Tibial artery (tissue), 4 donors: Measurements from ENCODE around the gene SVEP1.
A peak's percentile ranks its signal among the peaks of the same experiment; 100 is the strongest.

Experiments used
- DNase-seq, 2 donors: peaks; one replicate each; pipeline ENCODE4 v3.0.0-alpha.2; 2019
- H3K27ac ChIP-seq, 2 donors: fragments of 200-600 bp; sonication (generic) in 1 of 2; 1 replicate in 1 of 2; 2 replicates in 1 of 2; pipeline ENCODE4 v1.5.1; 2018 to 2019; ENCODE audit warnings: mild to moderate bottlenecking in 1 of 2
- H3K27me3 ChIP-seq, 2 donors: fragments of 200-600 bp; sonication (generic) in 1 of 2; one replicate each; pipeline versions ENCODE4 v1.5.1 to v1.6.0; 2016 to 2019
- H3K36me3 ChIP-seq, 3 donors: fragments of 200-600 bp; sonication (generic) in 2 of 3; one replicate each; pipeline ENCODE4 v1.5.1; 2016 to 2019; ENCODE audit warnings: mild to moderate bottlenecking in 2 of 3
- H3K4me1 ChIP-seq, 4 donors: fragments of 200-600 bp; sonication (generic) in 2 of 4; 1 replicate in 3 of 4; 2 replicates in 1 of 4; pipeline ENCODE4 v1.5.1; 2016 to 2019
- H3K4me3 ChIP-seq, 2 donors: fragments of 200-600 bp; sonication (generic) in 1 of 2; 1 replicate in 1 of 2; 2 replicates in 1 of 2; pipeline ENCODE4 v1.5.1; 2018 to 2019; ENCODE audit warnings: mild to moderate bottlenecking in 2 of 2
- H3K9me3 ChIP-seq, 3 donors: fragments of 200-600 bp; sonication (generic) in 1 of 3; one replicate each; pipeline ENCODE4 v1.5.1; 2016 to 2019
- intact Hi-C: fragments of 100-400 bp; cut with DNase I; formaldehyde crosslinking; loops from one replicate; pipeline ENCODE4 v1.15.0; 2023; ENCODE audit warnings: low total_unique reads
- TF ChIP-seq, protein P1 (sequence below), 2 experiments: fragments of 200-600 bp in 1 of 2; fragments of 450-650 bp in 1 of 2; IDR thresholded peaks; one replicate each; pipeline ENCODE4 v1.5.1; 2017 to 2019; ENCODE audit warnings: antibody characterized with exemption in 2 of 2, mild to moderate bottlenecking in 1 of 2, moderate library complexity in 1 of 2

The SVEP1 gene

DNA sequence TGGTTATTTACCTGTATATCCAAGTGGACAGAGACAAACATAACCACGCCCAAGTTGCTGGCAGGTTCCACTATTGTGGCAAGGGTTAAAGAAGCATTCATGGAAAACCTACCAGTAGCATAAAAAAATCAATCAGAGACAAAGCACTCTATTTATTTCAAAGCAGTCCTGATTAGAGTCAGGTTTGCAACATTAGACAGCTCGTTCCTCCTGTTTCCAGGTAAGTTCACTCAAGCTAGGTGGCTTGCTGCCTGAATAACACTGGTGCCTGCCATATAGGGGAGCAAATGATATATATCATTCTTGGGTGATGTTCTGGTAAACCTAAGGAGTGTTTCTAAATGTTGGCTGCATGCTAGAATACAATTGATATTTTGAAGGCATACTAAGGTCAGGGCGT lies 122.3 kb downstream of the SVEP1 start:
- no peaks in the 10 kb centered on the region for H3K27me3 ChIP-seq
- intact Hi-C loops: loop anchor here (10.0 kb wide), 1 partner anchor 138 kb away; no protein-coding TSS in a partner anchor
- no peaks in the 10 kb centered on the region for H3K9me3 ChIP-seq
- no peak overlapping the region for H3K4me3 ChIP-seq
- no peaks in the 10 kb centered on the region for H3K4me1 ChIP-seq
- DNase-seq: no peak
- no peak overlapping the region for H3K27ac ChIP-seq
- TF ChIP-seq, protein P1, sequence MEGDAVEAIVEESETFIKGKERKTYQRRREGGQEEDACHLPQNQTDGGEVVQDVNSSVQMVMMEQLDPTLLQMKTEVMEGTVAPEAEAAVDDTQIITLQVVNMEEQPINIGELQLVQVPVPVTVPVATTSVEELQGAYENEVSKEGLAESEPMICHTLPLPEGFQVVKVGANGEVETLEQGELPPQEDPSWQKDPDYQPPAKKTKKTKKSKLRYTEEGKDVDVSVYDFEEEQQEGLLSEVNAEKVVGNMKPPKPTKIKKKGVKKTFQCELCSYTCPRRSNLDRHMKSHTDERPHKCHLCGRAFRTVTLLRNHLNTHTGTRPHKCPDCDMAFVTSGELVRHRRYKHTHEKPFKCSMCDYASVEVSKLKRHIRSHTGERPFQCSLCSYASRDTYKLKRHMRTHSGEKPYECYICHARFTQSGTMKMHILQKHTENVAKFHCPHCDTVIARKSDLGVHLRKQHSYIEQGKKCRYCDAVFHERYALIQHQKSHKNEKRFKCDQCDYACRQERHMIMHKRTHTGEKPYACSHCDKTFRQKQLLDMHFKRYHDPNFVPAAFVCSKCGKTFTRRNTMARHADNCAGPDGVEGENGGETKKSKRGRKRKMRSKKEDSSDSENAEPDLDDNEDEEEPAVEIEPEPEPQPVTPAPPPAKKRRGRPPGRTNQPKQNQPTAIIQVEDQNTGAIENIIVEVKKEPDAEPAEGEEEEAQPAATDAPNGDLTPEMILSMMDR (IDR thresholded peaks at IDR 0.05): no peak
- H3K36me3 ChIP-seq: no peaks in the 10 kb centered on the region

DNA sequence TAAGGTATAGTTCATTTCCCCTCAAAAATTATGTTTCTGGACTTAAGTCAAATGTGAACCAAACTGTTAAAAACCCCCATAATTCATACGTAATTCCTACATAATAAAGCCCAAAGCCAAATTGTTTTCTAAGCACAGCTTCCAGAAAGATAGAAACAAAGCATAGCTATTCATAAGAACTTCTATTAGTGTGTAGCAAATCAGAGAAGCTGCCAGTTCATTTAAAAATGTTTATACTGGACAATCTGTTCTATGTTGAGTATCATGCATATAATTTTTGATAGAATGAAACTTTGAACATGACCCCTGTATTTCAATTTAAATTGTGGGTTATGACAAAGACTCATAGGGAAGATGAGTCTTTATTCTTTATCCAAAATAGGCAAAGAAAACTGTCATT lies 122.9 kb downstream of the SVEP1 start:
- no peaks in the 10 kb centered on the region for H3K9me3 ChIP-seq
- no peaks in the 10 kb centered on the region for H3K27me3 ChIP-seq
- no peaks in the 10 kb centered on the region for H3K36me3 ChIP-seq
- no peaks in the 10 kb centered on the region for H3K4me1 ChIP-seq
- no peak for DNase-seq
- TF ChIP-seq, protein P1 (IDR thresholded peaks at IDR 0.05): no peak
- intact Hi-C loops: loop anchor here (10.0 kb wide), 1 partner anchor 138 kb away; no protein-coding TSS in a partner anchor
- H3K4me3 ChIP-seq: no peak overlapping the region
- H3K27ac ChIP-seq: no peak overlapping the region

DNA sequence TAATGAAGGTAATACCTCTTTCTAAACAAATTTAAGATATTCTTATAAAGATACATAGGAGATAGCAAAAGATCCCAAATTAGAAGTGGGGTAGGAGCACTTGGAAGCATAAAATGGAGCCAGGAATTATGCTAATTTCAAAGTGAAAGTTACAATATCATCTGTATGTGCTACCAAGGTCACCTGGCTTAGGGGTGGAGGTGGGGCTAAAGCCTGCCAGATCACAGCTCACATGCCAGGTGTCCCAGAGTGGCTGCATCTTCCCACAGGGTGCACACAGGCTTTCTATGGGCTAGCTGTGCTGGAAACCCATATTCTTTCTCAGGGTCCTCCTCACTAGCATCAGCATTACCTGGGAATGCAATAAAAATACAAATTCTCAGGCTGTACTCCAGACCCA lies 123.7 kb downstream of the SVEP1 start:
- no peaks in the 10 kb centered on the region for H3K27me3 ChIP-seq
- intact Hi-C loops: loop anchor here (10.0 kb wide), 1 partner anchor 139 kb away; no protein-coding TSS in a partner anchor
- no peak overlapping the region for H3K4me3 ChIP-seq
- no peak for DNase-seq
- no peaks in the 10 kb centered on the region for H3K9me3 ChIP-seq
- no peaks in the 10 kb centered on the region for H3K36me3 ChIP-seq
- TF ChIP-seq, protein P1 (IDR thresholded peaks at IDR 0.05): no peak
- H3K27ac ChIP-seq: no peak overlapping the region
- H3K4me1 ChIP-seq: no peaks in the 10 kb centered on the region

DNA sequence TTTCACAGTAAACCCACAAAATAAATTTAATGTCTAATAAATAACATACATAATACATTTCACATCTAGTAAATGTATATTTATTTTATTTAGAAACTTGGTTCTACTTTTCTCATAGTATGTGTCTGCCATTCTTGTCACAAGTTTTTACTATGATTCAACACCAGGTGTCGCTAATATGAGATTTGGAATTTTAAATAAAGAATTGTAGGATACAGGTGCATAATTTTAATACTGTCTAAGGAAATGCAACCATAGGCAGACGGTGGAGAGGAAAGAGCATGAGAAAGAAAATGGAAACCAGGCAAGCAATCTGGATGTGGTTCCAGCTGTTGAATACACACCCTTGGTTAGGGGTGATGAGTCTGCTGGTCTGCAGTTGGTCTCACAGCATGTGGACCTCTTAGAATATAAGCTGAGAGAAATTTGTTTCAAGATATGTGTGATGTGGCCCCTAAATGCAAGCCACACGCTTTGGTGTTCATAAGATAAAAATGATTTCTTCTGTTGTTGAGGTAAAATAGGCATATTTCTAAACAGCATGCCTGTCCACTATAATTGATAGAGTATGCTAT lies 127.2 kb downstream of the SVEP1 start:
- DNase-seq: no peak
- H3K4me1 ChIP-seq: no peaks in the 10 kb centered on the region
- H3K27me3 ChIP-seq: no peaks in the 10 kb centered on the region
- intact Hi-C loops: loop anchor here (10.0 kb wide), 1 partner anchor 142 kb away; no protein-coding TSS in a partner anchor
- peaks cover 0 to 3% (median 0%) of the 10 kb centered on the region in 3 donors for H3K36me3 ChIP-seq
- TF ChIP-seq, protein P1 (IDR thresholded peaks at IDR 0.05): peak; percentile 25 to 47
- H3K27ac ChIP-seq: no peak overlapping the region
- no peak overlapping the region for H3K4me3 ChIP-seq
- no peaks in the 10 kb centered on the region for H3K9me3 ChIP-seq

DNA sequence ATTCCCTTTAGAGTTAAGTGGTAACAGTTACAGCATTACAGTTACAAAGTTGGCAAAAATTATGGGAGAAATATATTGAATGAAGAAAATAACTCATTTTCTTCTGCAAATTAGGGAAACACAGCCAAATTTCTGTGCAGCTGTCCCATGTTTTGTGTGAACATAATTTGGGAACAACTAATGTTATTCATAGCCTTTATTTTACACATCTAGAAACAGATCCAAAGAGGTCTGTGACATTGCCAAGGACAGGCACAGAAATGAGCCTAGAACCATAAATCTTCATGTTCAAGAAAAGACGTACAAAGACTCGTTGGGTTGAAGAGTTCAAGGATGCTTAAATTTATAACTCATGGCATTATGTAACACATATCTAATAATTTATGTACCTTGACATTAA lies 127.8 kb downstream of the SVEP1 start:
- DNase-seq: no peak
- TF ChIP-seq, protein P1 (IDR thresholded peaks at IDR 0.05): no peak
- no peaks in the 10 kb centered on the region for H3K4me1 ChIP-seq
- H3K27ac ChIP-seq: no peak overlapping the region
- H3K9me3 ChIP-seq: no peaks in the 10 kb centered on the region
- intact Hi-C loops: loop anchor here (10.0 kb wide), 1 partner anchor 143 kb away; no protein-coding TSS in a partner anchor
- peaks cover 0 to 9% (median 0%) of the 10 kb centered on the region in 3 donors for H3K36me3 ChIP-seq
- H3K27me3 ChIP-seq: no peaks in the 10 kb centered on the region
- no peak overlapping the region for H3K4me3 ChIP-seq
